Measurements from ENCODE around the gene TFCP2L1. TPM values are rescaled to one million over a fixed set of nuclear protein-coding genes. Genes with fewer than 3 reads are reported as not detected.
"Not testable (repeated sequence)": the region's sequence is repeated elsewhere in the genome, so short reads cannot be mapped to it uniquely, and the experiment has no call there.

Gene TFCP2L1
- total RNA-seq, 1 experiment from 2014 or later: 18.4 TPM

DNA sequence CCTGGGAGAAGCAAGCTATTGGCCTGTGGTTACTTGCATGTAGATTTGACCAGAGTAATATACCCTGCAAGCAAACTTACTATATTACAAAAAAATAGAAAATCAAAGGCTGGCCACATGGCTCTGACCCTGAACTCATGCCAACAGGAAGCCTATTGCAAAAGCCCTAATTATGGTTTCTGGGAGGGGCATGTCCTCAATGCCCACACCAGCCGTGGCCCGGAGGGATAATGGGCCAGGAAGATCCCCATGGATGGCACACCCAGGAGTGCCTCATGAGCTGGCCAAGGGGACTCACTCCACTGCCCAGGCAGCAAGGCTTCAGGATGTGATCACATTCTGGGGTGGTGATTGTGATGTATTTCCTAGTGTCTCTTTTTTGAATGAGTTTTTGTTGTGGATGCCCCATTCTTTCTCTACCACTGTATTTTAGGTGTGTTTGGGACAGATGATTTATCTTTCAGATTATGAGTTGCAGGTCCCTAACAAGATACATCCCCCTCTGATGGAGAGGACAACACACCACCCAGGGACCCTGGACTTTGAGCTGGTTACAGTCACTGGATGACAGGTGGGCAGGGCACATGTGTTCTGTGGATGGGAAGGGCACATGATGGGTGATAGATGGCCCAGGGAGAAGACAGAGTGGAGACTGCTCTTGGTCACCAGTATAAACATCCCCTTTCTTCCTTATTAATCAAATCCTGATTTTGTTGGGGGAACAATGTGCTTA lies 18.7 kb upstream of the TFCP2L1 start:
- H3K4me3 Mint-ChIP-seq (ENCODE audit: unreplicated experiment): no peak overlapping the region
- no peaks in the 10 kb centered on the region for H3K9me3 Mint-ChIP-seq (ENCODE audit: unreplicated experiment)
- DNase-seq: no peak
- intact Hi-C loops (cut with micrococcal nuclease; ENCODE audit: unreplicated experiment): no loop called here
- peaks cover 9% of the 10 kb centered on the region for H3K27me3 Mint-ChIP-seq (ENCODE audit: insufficient read depth, unreplicated experiment)
- Histone ChIP-seq H3K4me3 (ENCODE audit: low read depth, low read length) (no peak overlapping the region), H3K36me3 (ENCODE audit: control insufficient read depth, insufficient read depth, low read length) (no peaks in the 10 kb centered on the region), H3K9me3 (no peaks in the 10 kb centered on the region), H3K27me3 (replicated peaks; ENCODE audit: control insufficient read depth, insufficient read depth, low read length) (no peaks in the 10 kb centered on the region), H3K4me1 (no peaks in the 10 kb centered on the region)
- no TSS peak for BruUV-seq (replicated peaks)
- no peaks in the 10 kb centered on the region for H3K4me1 Mint-ChIP-seq (ENCODE audit: low read depth, unreplicated experiment)
- ChIA-PET POLR2A (no interaction called here), CTCF (no interaction called here)
- TF ChIP-seq, protein P1, sequence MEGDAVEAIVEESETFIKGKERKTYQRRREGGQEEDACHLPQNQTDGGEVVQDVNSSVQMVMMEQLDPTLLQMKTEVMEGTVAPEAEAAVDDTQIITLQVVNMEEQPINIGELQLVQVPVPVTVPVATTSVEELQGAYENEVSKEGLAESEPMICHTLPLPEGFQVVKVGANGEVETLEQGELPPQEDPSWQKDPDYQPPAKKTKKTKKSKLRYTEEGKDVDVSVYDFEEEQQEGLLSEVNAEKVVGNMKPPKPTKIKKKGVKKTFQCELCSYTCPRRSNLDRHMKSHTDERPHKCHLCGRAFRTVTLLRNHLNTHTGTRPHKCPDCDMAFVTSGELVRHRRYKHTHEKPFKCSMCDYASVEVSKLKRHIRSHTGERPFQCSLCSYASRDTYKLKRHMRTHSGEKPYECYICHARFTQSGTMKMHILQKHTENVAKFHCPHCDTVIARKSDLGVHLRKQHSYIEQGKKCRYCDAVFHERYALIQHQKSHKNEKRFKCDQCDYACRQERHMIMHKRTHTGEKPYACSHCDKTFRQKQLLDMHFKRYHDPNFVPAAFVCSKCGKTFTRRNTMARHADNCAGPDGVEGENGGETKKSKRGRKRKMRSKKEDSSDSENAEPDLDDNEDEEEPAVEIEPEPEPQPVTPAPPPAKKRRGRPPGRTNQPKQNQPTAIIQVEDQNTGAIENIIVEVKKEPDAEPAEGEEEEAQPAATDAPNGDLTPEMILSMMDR (IDR thresholded peaks at IDR 0.05; ENCODE audit: insufficient read depth in 1 of 2, low read depth in 1 of 2, low read length in 1 of 2, severe bottlenecking in 1 of 2, unreplicated experiment in 1 of 2): no peak
- H3K27ac Mint-ChIP-seq (ENCODE audit: unreplicated experiment): no peak overlapping the region
- H3K36me3 Mint-ChIP-seq (ENCODE audit: insufficient read depth, unreplicated experiment): no peaks in the 10 kb centered on the region

GRCh38 chr2:121301190-121301589 lies 16.2 kb upstream of the TFCP2L1 start:
- H3K27ac Mint-ChIP-seq (ENCODE audit: unreplicated experiment); H3K4me1 Mint-ChIP-seq (ENCODE audit: low read depth, unreplicated experiment): not testable (repeated sequence)

DNA sequence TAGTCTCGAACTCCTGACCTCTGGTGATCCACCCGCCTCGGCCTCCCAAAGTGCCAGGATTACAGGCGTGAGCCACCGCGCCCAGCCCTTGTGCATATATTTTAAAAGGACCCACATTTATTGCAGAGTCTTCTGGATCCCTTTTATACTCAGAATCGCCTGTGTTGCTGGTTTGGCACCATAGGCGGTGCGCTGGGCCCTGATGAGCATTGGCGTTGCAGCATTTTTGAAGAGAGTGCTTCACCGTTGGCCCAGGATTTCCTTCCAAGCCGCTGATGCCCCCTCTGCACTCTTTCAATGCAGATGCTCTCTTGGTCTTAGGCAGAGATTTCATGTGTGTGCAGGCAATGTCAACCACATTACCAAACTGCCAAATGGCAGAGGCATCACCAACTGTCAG lies 13.5 kb upstream of the TFCP2L1 start:
- Histone ChIP-seq H3K36me3 (ENCODE audit: control insufficient read depth, insufficient read depth, low read length) (no peaks in the 10 kb centered on the region), H3K9me3 (no peaks in the 10 kb centered on the region), H3K27me3 (replicated peaks; ENCODE audit: control insufficient read depth, insufficient read depth, low read length) (no peaks in the 10 kb centered on the region), H3K4me3 (ENCODE audit: low read depth, low read length) (no peak overlapping the region), H3K4me1 (no peaks in the 10 kb centered on the region)
- Mint-ChIP-seq H3K27ac (ENCODE audit: unreplicated experiment) (no peak overlapping the region), H3K4me1 (ENCODE audit: low read depth, unreplicated experiment) (no peaks in the 10 kb centered on the region), H3K27me3 (ENCODE audit: insufficient read depth, unreplicated experiment) (peaks cover 6% of the 10 kb centered on the region), H3K36me3 (ENCODE audit: insufficient read depth, unreplicated experiment) (no peaks in the 10 kb centered on the region), H3K4me3 (ENCODE audit: unreplicated experiment) (no peak overlapping the region), H3K9me3 (ENCODE audit: unreplicated experiment) (no peaks in the 10 kb centered on the region)
- TF ChIP-seq, protein P1 (IDR thresholded peaks at IDR 0.05; ENCODE audit: insufficient read depth in 1 of 2, low read depth in 1 of 2, low read length in 1 of 2, severe bottlenecking in 1 of 2, unreplicated experiment in 1 of 2): no peak
- ChIA-PET CTCF (interaction anchor here (1.9 kb wide), 1 partner anchor 170 kb away, joined by 9 read pairs; no protein-coding TSS in a partner anchor), POLR2A (no interaction called here)
- no peak for DNase-seq
- no TSS peak for BruUV-seq (replicated peaks)
- intact Hi-C loops (cut with micrococcal nuclease; ENCODE audit: unreplicated experiment): no loop called here

More at GRCh38 chr2:121301190-121301589, 16.2 kb upstream of the TFCP2L1 start:
- H3K27me3 ChIP-seq (replicated peaks; ENCODE audit: control insufficient read depth, insufficient read depth, low read length); CTCF ChIA-PET; H3K4me3 ChIP-seq (ENCODE audit: low read depth, low read length); intact Hi-C loops (cut with micrococcal nuclease; ENCODE audit: unreplicated experiment); DNase-seq; H3K36me3 Mint-ChIP-seq (ENCODE audit: insufficient read depth, unreplicated experiment); H3K27me3 Mint-ChIP-seq (ENCODE audit: insufficient read depth, unreplicated experiment); H3K9me3 ChIP-seq; POLR2A ChIA-PET; H3K36me3 ChIP-seq (ENCODE audit: control insufficient read depth, insufficient read depth, low read length); BruUV-seq (replicated peaks); H3K9me3 Mint-ChIP-seq (ENCODE audit: unreplicated experiment); H3K4me1 ChIP-seq; H3K4me3 Mint-ChIP-seq (ENCODE audit: unreplicated experiment): not testable (repeated sequence)

DNA sequence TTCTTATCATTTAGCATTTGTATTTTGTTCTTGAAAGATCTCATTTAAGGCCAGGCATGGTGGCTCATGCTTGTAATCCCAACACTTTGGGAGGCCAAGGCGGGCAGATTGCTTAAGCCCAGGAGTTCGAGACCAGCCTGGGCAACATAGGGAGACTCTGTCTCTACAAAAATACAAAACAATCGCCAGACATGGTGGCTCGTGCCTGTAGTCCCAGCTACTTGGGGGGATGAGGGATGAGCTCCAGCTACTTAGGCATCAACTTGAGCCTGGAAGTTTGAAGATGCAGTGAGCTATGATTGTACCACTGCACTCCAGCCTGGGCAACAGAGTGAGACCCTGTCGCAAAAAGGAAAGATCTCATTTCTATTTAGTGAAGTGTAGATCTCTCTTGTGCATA lies 12.9 kb upstream of the TFCP2L1 start:
- H3K27ac Mint-ChIP-seq (ENCODE audit: unreplicated experiment); H3K4me3 Mint-ChIP-seq (ENCODE audit: unreplicated experiment); H3K36me3 Mint-ChIP-seq (ENCODE audit: insufficient read depth, unreplicated experiment); H3K27me3 Mint-ChIP-seq (ENCODE audit: insufficient read depth, unreplicated experiment); H3K9me3 ChIP-seq; DNase-seq; H3K4me1 Mint-ChIP-seq (ENCODE audit: low read depth, unreplicated experiment); H3K4me3 ChIP-seq (ENCODE audit: low read depth, low read length); H3K36me3 ChIP-seq (ENCODE audit: control insufficient read depth, insufficient read depth, low read length); POLR2A ChIA-PET; BruUV-seq (replicated peaks); H3K9me3 Mint-ChIP-seq (ENCODE audit: unreplicated experiment); H3K27me3 ChIP-seq (replicated peaks; ENCODE audit: control insufficient read depth, insufficient read depth, low read length); H3K4me1 ChIP-seq: not testable (repeated sequence)
- CTCF ChIA-PET: interaction anchor here (0.6 to 1.9 kb wide), 5 partner anchors 58 to 415 kb away, joined by 3 to 9 read pairs (median 5); no protein-coding TSS in a partner anchor
- intact Hi-C loops (cut with micrococcal nuclease; ENCODE audit: unreplicated experiment): loop anchor here (2.0 kb wide), 1 partner anchor 169 kb away; no protein-coding TSS in a partner anchor

Data from Caco-2 (cell line).